Measurements from ENCODE around the gene WDR20.
"Not testable (repeated sequence)": the region's sequence is repeated elsewhere in the genome, so short reads cannot be mapped to it uniquely, and the experiment has no call there.

DNA sequence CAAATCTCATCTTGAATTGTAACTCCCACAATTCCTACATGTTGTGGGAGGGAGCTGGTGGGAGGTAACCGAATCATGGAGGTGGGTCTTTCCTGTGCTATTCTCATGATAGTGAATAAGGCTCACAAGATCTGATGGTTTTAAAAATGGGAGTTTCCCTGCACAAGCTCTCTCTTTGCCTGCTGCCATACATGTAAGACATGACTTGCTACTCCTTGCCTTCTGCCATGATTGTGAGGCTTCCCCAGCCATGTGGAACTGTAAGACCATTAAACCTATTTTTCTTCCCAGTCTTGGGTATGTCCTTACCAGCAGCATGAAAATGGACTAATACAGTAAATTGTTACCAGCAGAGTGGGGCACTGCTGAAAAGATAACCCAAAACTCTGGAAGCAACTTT lies 30.4 kb upstream of the WDR20 start:
- TF ChIP-seq, protein P1, sequence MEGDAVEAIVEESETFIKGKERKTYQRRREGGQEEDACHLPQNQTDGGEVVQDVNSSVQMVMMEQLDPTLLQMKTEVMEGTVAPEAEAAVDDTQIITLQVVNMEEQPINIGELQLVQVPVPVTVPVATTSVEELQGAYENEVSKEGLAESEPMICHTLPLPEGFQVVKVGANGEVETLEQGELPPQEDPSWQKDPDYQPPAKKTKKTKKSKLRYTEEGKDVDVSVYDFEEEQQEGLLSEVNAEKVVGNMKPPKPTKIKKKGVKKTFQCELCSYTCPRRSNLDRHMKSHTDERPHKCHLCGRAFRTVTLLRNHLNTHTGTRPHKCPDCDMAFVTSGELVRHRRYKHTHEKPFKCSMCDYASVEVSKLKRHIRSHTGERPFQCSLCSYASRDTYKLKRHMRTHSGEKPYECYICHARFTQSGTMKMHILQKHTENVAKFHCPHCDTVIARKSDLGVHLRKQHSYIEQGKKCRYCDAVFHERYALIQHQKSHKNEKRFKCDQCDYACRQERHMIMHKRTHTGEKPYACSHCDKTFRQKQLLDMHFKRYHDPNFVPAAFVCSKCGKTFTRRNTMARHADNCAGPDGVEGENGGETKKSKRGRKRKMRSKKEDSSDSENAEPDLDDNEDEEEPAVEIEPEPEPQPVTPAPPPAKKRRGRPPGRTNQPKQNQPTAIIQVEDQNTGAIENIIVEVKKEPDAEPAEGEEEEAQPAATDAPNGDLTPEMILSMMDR (IDR thresholded peaks at IDR 0.05), result not testable (repeated sequence)
- not testable (repeated sequence) for TF ChIP-seq POLR2AphosphoS5, EP300 (IDR thresholded peaks at IDR 0.05)

Measured in suprapubic skin (tissue), 4 donors.